ENCODE data around the gene GATA1.

Gene GATA1

GRCh38 chrX:48831909-48832291 lies 45.5 kb downstream of the GATA1 start:
- H3K9ac ChIP-seq (ENCODE audit: low read length), result no peak overlapping the region
- TF ChIP-seq CTCF (IDR thresholded peaks at IDR 0.05; ENCODE audit: low read length) (no peak), EZH2 (optimal IDR thresholded peaks at IDR 0.05; ENCODE audit: low read depth, low read length) (no peak), EZH2phosphoT487 (IDR thresholded peaks at IDR 0.05; ENCODE audit: low read length) (no peak)
- no peak overlapping the region for H3K4me3 ChIP-seq (ENCODE audit: low read length)
- no peak overlapping the region for H3K27ac ChIP-seq (ENCODE audit: low read length)
- no peak for DNase-seq
- no peaks in the 10 kb centered on the region for H3K9me3 ChIP-seq (replicated peaks; ENCODE audit: insufficient read depth, low read length)
- no peaks in the 10 kb centered on the region for H3K4me1 ChIP-seq (ENCODE audit: low read length)
- no peaks in the 10 kb centered on the region for H3K9me2 ChIP-seq (replicated peaks; ENCODE audit: insufficient read depth, low read length)
- H3K27me3 ChIP-seq (replicated peaks; ENCODE audit: insufficient read depth, low read length), result no peaks in the 10 kb centered on the region
- no peaks in the 10 kb centered on the region for H3K79me2 ChIP-seq (ENCODE audit: low read length)
- no peaks in the 10 kb centered on the region for H3K36me3 ChIP-seq (replicated peaks; ENCODE audit: insufficient read depth, low read length)
- H2AFZ ChIP-seq (ENCODE audit: low read length), result no peak overlapping the region
- H3F3A ChIP-seq (ENCODE audit: insufficient read depth, low read length), result no peaks in the 10 kb centered on the region
- H3K4me2 ChIP-seq (ENCODE audit: low read depth, low read length), result no peak overlapping the region
- no peaks in the 10 kb centered on the region for H4K20me1 ChIP-seq (ENCODE audit: insufficient read depth, low read length)

- Histone ChIP-seq H3K36me3 (replicated peaks; ENCODE audit: insufficient read depth, low read length) (no peaks in the 10 kb centered on the region), H4K20me1 (ENCODE audit: insufficient read depth, low read length) (no peaks in the 10 kb centered on the region), H3K27me3 (replicated peaks; ENCODE audit: insufficient read depth, low read length) (no peaks in the 10 kb centered on the region), H3K4me2 (ENCODE audit: low read depth, low read length) (no peak overlapping the region), H2AFZ (ENCODE audit: low read length) (no peak overlapping the region), H3K9ac (ENCODE audit: low read length) (no peak overlapping the region), H3K4me1 (ENCODE audit: low read length) (no peaks in the 10 kb centered on the region), H3K79me2 (ENCODE audit: low read length) (no peaks in the 10 kb centered on the region), H3K9me3 (replicated peaks; ENCODE audit: insufficient read depth, low read length) (no peaks in the 10 kb centered on the region), H3K4me3 (ENCODE audit: low read length) (no peak overlapping the region), H3K27ac (ENCODE audit: low read length) (no peak overlapping the region), H3F3A (ENCODE audit: insufficient read depth, low read length) (no peaks in the 10 kb centered on the region), H3K9me2 (replicated peaks; ENCODE audit: insufficient read depth, low read length) (no peaks in the 10 kb centered on the region)
- no peak for DNase-seq
- TF ChIP-seq CTCF (IDR thresholded peaks at IDR 0.05; ENCODE audit: low read length) (no peak), EZH2phosphoT487 (IDR thresholded peaks at IDR 0.05; ENCODE audit: low read length) (no peak)
Observed at GRCh38 chrX:48833542-48834138, 47.2 kb downstream of the GATA1 start.

- no peaks in the 10 kb centered on the region for H3K9me2 ChIP-seq (replicated peaks; ENCODE audit: insufficient read depth, low read length)
- H3F3A ChIP-seq (ENCODE audit: insufficient read depth, low read length), result no peaks in the 10 kb centered on the region
- no peak overlapping the region for H3K9ac ChIP-seq (ENCODE audit: low read length)
- no peaks in the 10 kb centered on the region for H3K27me3 ChIP-seq (replicated peaks; ENCODE audit: insufficient read depth, low read length)
- peak overlapping the region; percentile 48; the same call in 1 of the 2 replicates for H3K4me3 ChIP-seq (ENCODE audit: low read length)
- no peak for DNase-seq
- TF ChIP-seq EZH2phosphoT487 (IDR thresholded peaks at IDR 0.05; ENCODE audit: low read length) (no peak), CTCF (IDR thresholded peaks at IDR 0.05; ENCODE audit: low read length) (no peak), EZH2 (optimal IDR thresholded peaks at IDR 0.05; ENCODE audit: low read depth, low read length) (no peak)
- no peaks in the 10 kb centered on the region for H4K20me1 ChIP-seq (ENCODE audit: insufficient read depth, low read length)
- no peaks in the 10 kb centered on the region for H3K4me1 ChIP-seq (ENCODE audit: low read length)
- peak overlapping the region; percentile 77; the same call in 1 of the 2 replicates for H3K4me2 ChIP-seq (ENCODE audit: low read depth, low read length)
- no peaks in the 10 kb centered on the region for H3K79me2 ChIP-seq (ENCODE audit: low read length)
- H3K27ac ChIP-seq (ENCODE audit: low read length), result no peak overlapping the region
- no peaks in the 10 kb centered on the region for H3K36me3 ChIP-seq (replicated peaks; ENCODE audit: insufficient read depth, low read length)
- H3K9me3 ChIP-seq (replicated peaks; ENCODE audit: insufficient read depth, low read length), result no peaks in the 10 kb centered on the region
- H2AFZ ChIP-seq (ENCODE audit: low read length), result no peak overlapping the region
Observed at GRCh38 chrX:48834383-48834709, 48.0 kb downstream of the GATA1 start.
